GM12874 (cell line): Measurements from ENCODE around the gene ITGAV.

Experiments used
- CTCF ChIP-seq: IDR thresholded peaks from 2 replicates; pipeline ENCODE4 v1.5.1; 2011; ENCODE audit warnings: low read depth, mild to moderate bottlenecking, control low read depth, low read length, moderate library complexity; ENCODE audit not compliant: insufficient read depth

ITGAV gene

GRCh38 chr2:186562209-186562578 lies 27.7 kb upstream of the ITGAV start:
- TF ChIP-seq CTCF: no peak

- no peak for TF ChIP-seq CTCF
These were observed 20.0 kb upstream of the ITGAV start for GRCh38 chr2:186569897-186570296.

GRCh38 chr2:186570604-186571003 lies 19.3 kb upstream of the ITGAV start:
- no peak for TF ChIP-seq CTCF

- no peak for TF ChIP-seq CTCF
These were observed 17.2 kb upstream of the ITGAV start for GRCh38 chr2:186572705-186573104.

- TF ChIP-seq CTCF: no peak
These were observed 16.3 kb upstream of the ITGAV start for GRCh38 chr2:186573531-186573930.

- TF ChIP-seq CTCF: no peak
These were observed 14.6 kb upstream of the ITGAV start for GRCh38 chr2:186575302-186575701.

GRCh38 chr2:186575856-186576255 lies 14.0 kb upstream of the ITGAV start:
- no peak for TF ChIP-seq CTCF

DNA sequence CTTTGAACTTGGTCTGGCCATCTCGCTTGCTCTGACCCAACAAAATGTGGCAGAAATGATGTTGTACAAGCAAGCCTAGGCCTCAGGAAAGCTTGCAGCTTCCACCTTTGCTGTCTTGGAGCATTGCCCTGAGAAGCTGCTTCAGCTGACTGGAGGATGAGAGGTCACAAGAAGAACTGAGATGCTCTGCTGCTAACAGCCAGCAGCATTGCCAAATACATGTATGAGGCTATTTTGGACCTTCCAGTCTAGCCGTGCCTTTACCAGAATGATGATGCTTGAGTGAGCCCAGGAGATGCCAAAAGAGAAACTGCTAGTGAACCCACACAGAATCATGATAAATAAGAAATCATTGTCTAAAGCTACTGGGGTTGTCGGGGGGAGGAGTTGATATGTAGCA lies 13.2 kb upstream of the ITGAV start:
- TF ChIP-seq CTCF: no peak
